H1 (cell line): ENCODE results near the gene FBXO34. TPM values are rescaled to one million over a fixed set of nuclear protein-coding genes. Genes with fewer than 3 reads are reported as not detected.

Source experiments
- CHD2 ChIP-seq: IDR thresholded peaks from 2 replicates; pipeline ENCODE4 v1.6.1; 2012; ENCODE audit warnings: low read length, improper control_type of control experiment
- polyA plus RNA-seq, 7 experiments: library from polyadenylated mRNA; depleted of rRNA in 3 of 7; stranded (reverse) in 5 of 7; unstranded in 2 of 7; fragments of >200 nt in 5 of 7; fragments of 200-250 nt in 2 of 7; gene quantifications; 1 replicate in 5 of 7; 2 replicates in 1 of 7; 4 replicates in 1 of 7; pipeline versions ENCODE4 v1.2.1 to v1.2.3, GENCODE V29; 2011 to 2013; ENCODE audit warnings: missing spikeins in 2 of 7, mixed read lengths in 2 of 7
- total RNA-seq: library from RNA; stranded (reverse); fragmentation: NEBNext Ultra II Directional; extraction: Animal tissue kit (Norgen Biotek cat#: 25700); gene quantifications from 2 replicates; pipeline ENCODE4 v1.2.1, GENCODE V29; 2021

FBXO34 gene
- total and polyA plus RNA-seq, 2 of the 8 experiments (the other 6 are each of a cell fraction or from before 2014, with no cell fraction given) = 7.0 to 14.4 TPM

DNA sequence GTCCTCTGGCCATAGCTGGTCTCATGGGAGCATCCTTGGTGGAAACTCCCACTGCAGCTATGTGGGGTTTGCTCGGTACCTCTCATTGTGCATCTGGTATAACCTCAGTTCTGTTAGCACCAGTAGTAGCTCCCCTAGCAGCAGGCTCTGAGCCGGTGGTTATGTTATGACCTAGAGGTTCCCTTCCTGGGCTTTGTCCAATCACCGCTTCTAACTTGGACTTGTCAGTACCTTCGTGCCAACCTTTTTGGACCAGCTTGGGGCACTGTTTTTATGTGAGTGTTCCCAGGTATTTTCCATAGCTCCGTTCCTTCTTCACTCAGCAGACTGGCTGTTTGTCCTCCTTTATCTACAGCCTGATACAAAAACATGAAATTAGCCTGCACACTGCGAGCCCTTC lies 84.7 kb downstream of the FBXO34 start (continued):
- TF ChIP-seq CHD2 = no peak
- TF ChIP-seq, all 59 proteins: peak for 0
